IMR-90 (cell line): Measurements from ENCODE around the gene EIF4E3. TPM values are rescaled to one million over a fixed set of nuclear protein-coding genes. Genes with fewer than 3 reads are reported as not detected.

ENCODE experiments used
- ATAC-seq: fragments of 200-7000 bp; cut with Tn5 transposase; 2 replicates; pipeline ENCODE4 v1.9.1; 2020; ENCODE audit warnings: low read depth, mild to moderate bottlenecking, moderate library complexity
- BruUV-seq: library from RNA; stranded (reverse); fragments of 400-500 nt; replicated peaks from 2 replicates; lab custom pipeline; 2021; lab: Mats Ljungman, UMichigan
- CTCF ChIA-PET: fragments of 300-600 bp; formaldehyde crosslinking; extraction: SDS; loops from one replicate; lab custom pipeline; 2021; ENCODE audit warnings: antibody characterized with exemption; lab: Yijun Ruan, JAX
- POLR2A ChIA-PET: fragments of 300-600 bp; sonication (Branson Sonifier 250); formaldehyde crosslinking; loops from one replicate; lab custom pipeline; 2022; ENCODE audit warnings: antibody characterized with exemption; ENCODE audit not compliant: unreplicated experiment; lab: Charles Lee
- DNase-seq: peaks from one replicate; pipeline ENCODE4 v3.0.0; 2013
- H2AFZ ChIP-seq: replicated peaks from 2 replicates; pipeline ENCODE3; 2013; ENCODE audit warnings: low read length, mild to moderate bottlenecking; ENCODE audit not compliant: poor library complexity
- H2AK5ac ChIP-seq: 2 replicates; pipeline ENCODE4 v1.6.1; 2013; ENCODE audit warnings: low read depth, low read length, inconsistent platforms
- H2AK9ac ChIP-seq: replicated peaks from 2 replicates; pipeline ENCODE3; 2013; ENCODE audit warnings: mild to moderate bottlenecking, low read depth, low read length, moderate library complexity; ENCODE audit not compliant: poor library complexity
- H2BK120ac ChIP-seq: 2 replicates; pipeline ENCODE4 v1.6.1; 2013; ENCODE audit warnings: low read depth, low read length, inconsistent platforms
- H2BK15ac ChIP-seq: 3 replicates; pipeline ENCODE4 v1.6.1; 2013; ENCODE audit warnings: low read depth, low read length, inconsistent platforms
- H2BK20ac ChIP-seq: 2 replicates; pipeline ENCODE4 v1.6.1; 2013; ENCODE audit warnings: low read depth, mild to moderate bottlenecking, inconsistent platforms, low read length, moderate library complexity
- H2BK5ac ChIP-seq: 2 replicates; pipeline ENCODE4 v1.6.1; 2013; ENCODE audit warnings: mild to moderate bottlenecking, low read depth, low read length, inconsistent platforms; ENCODE audit not compliant: poor library complexity, severe bottlenecking
- H3K14ac ChIP-seq: replicated peaks from 2 replicates; pipeline ENCODE4 v1.6.1; 2013; ENCODE audit warnings: low read depth, low read length, inconsistent platforms
- H3K18ac ChIP-seq: 2 replicates; pipeline ENCODE4 v1.6.1; 2013; ENCODE audit warnings: low read depth, low read length, control low read depth
- H3K23ac ChIP-seq: 2 replicates; pipeline ENCODE4 v1.6.1; 2013; ENCODE audit warnings: low read depth, low read length, inconsistent platforms
- H3K27ac ChIP-seq: 2 replicates; pipeline ENCODE4 v1.5.1; 2013; ENCODE audit warnings: mild to moderate bottlenecking, control low read depth, low read length; ENCODE audit not compliant: insufficient read depth
- H3K27me3 ChIP-seq: 2 replicates; pipeline ENCODE4 v1.6.1; 2013; ENCODE audit warnings: low read length; ENCODE audit not compliant: control insufficient read depth, insufficient read depth
- H3K36me3 ChIP-seq: 2 replicates; pipeline ENCODE4 v1.6.1; 2013; ENCODE audit warnings: low read length, mixed read lengths; ENCODE audit not compliant: control insufficient read depth, insufficient read depth
- H3K4ac ChIP-seq: 2 replicates; pipeline ENCODE4 v1.6.1; 2013; ENCODE audit warnings: low read depth, low read length, inconsistent platforms
- H3K4me1 ChIP-seq: 2 replicates; pipeline ENCODE4 v1.6.1; 2013; ENCODE audit warnings: low read length, mixed read lengths; ENCODE audit not compliant: control insufficient read depth, insufficient read depth
- H3K4me2 ChIP-seq: 2 replicates; pipeline ENCODE4 v1.6.1; 2013; ENCODE audit warnings: low read depth, mild to moderate bottlenecking, control low read depth, low read length, moderate library complexity
- H3K4me3 ChIP-seq: 2 replicates; pipeline ENCODE4 v1.5.1; 2013; ENCODE audit warnings: low read depth, mild to moderate bottlenecking, control low read depth, low read length, moderate library complexity; ENCODE audit not compliant: insufficient read depth
- H3K56ac ChIP-seq: 2 replicates; pipeline ENCODE4 v1.6.1; 2013; ENCODE audit warnings: low read length, inconsistent platforms; ENCODE audit not compliant: insufficient read depth; ENCODE audit errors: extremely low read depth
- H3K79me1 ChIP-seq, 2 experiments: 2 replicates each; pipeline ENCODE4 v1.6.1; 2013; ENCODE audit warnings: low read length in 2 of 2, inconsistent platforms in 1 of 2, low read depth in 1 of 2
- H3K9ac ChIP-seq: 2 replicates; pipeline ENCODE4 v1.6.1; 2013; ENCODE audit warnings: low read depth, low read length, control low read depth
- H3K9me1 ChIP-seq: 2 replicates; pipeline ENCODE4 v1.6.1; 2013; ENCODE audit warnings: low read length, inconsistent platforms; ENCODE audit not compliant: insufficient read depth
- H3K9me3 ChIP-seq: 2 replicates; pipeline ENCODE4 v1.6.1; 2013; ENCODE audit warnings: low read length; ENCODE audit not compliant: control insufficient read depth, insufficient read depth
- H4K20me1 ChIP-seq: 2 replicates; pipeline ENCODE4 v1.6.1; 2013; ENCODE audit warnings: low read length, inconsistent platforms; ENCODE audit not compliant: insufficient read depth
- H4K5ac ChIP-seq: 2 replicates; pipeline ENCODE4 v1.6.1; 2013; ENCODE audit warnings: mild to moderate bottlenecking, low read depth, low read length, control low read depth
- H4K8ac ChIP-seq, 2 experiments: 2 replicates each; pipeline ENCODE4 v1.6.1; 2013; ENCODE audit warnings: low read depth in 2 of 2, low read length in 2 of 2, control low read depth in 1 of 2, inconsistent platforms in 1 of 2
- H4K91ac ChIP-seq: 2 replicates; pipeline ENCODE4 v1.6.1; 2013; ENCODE audit warnings: low read depth, low read length, inconsistent platforms; ENCODE audit not compliant: insufficient read depth
- NFE2L2 ChIP-seq: fragments of 150-350 bp; IDR thresholded peaks from 2 replicates; pipeline ENCODE4 v1.6.1; 2016; ENCODE audit warnings: low read depth, mild to moderate bottlenecking, low read length
- RAD21 ChIP-seq: IDR thresholded peaks from 2 replicates; pipeline ENCODE4 v1.6.1; 2012; ENCODE audit warnings: low read length, improper control_type of control experiment
- dilution Hi-C: fragments of 300-500 bp; cut with HindIII; formaldehyde crosslinking; loops from one replicate; pipeline ENCODE4 v1.14.3; 2018; ENCODE audit warnings: low sequenced_read_pairs; ENCODE audit not compliant: unreplicated experiment
- in situ Hi-C: fragments of 300-500 bp; cut with MboI; formaldehyde crosslinking; loops from 3 replicates; pipeline ENCODE4 v1.14.3; 2019; ENCODE audit warnings: low sequenced_read_pairs, inconsistent platforms, mixed read lengths
- intact Hi-C: fragments of 100-400 bp; cut with micrococcal nuclease; formaldehyde crosslinking; loops from 2 replicates; pipeline ENCODE4 v1.10.0; 2022
- polyA plus RNA-seq, 3 experiments: library from polyadenylated mRNA; depleted of rRNA; stranded (reverse); fragments of >200 nt; gene quantifications; 2 replicates each; pipeline ENCODE4 v1.2.3, GENCODE V29; 2012; ENCODE audit warnings: low replicate concordance in 1 of 3
- total RNA-seq: library from RNA; depleted of rRNA; stranded (reverse); fragments of >200 nt; gene quantifications from 2 replicates; pipeline ENCODE4 v1.2.3, GENCODE V29; 2012

EIF4E3 gene
- total and polyA plus RNA-seq, 2 of the 4 experiments (the other 2 are of a cell fraction): 0.72 to 1.1 TPM

GRCh38 chr3:71646971-71647370 is 78.2 kb downstream of the EIF4E3 start:
- Histone ChIP-seq H3K18ac (no peak overlapping the region), H3K27ac (no peak overlapping the region), H3K4me3 (no peak overlapping the region), H2BK120ac (no peak overlapping the region), H2AK5ac (no peak overlapping the region), H3K79me1 (no peaks in the 10 kb centered on the region), H3K56ac (no peak overlapping the region), H2BK5ac (no peak overlapping the region), H3K9ac (no peak overlapping the region), H4K5ac (no peak overlapping the region), H2BK20ac (no peak overlapping the region), H2AK9ac (no peak overlapping the region), H3K27me3 (peaks cover 7% of the 10 kb centered on the region; the same call in 1 of the 2 replicates), H3K4ac (no peak overlapping the region), H4K91ac (no peak overlapping the region), H3K14ac (no peak overlapping the region), H3K9me3 (no peaks in the 10 kb centered on the region), H3K36me3 (no peaks in the 10 kb centered on the region), H3K4me1 (no peaks in the 10 kb centered on the region), H2AFZ (no peak overlapping the region), H4K8ac (no peak overlapping the region), H3K23ac (no peak overlapping the region), H2BK15ac (no peak overlapping the region), H3K4me2 (no peak overlapping the region), H3K9me1 (no peaks in the 10 kb centered on the region), H4K20me1 (no peaks in the 10 kb centered on the region)
- dilution Hi-C loops (no loop called here), intact Hi-C loops (no loop called here), in situ Hi-C loops (no loop called here)
- no peak for ATAC-seq
- ChIA-PET POLR2A (no interaction called here), CTCF (interaction anchor here (0.6 to 1.2 kb wide), 2 partner anchors 9 to 930 kb away, joined by 3 to 4 read pairs; no protein-coding TSS in a partner anchor)
- no TSS peak for BruUV-seq
- no peak for DNase-seq
- no peak for TF ChIP-seq NFE2L2
- TF ChIP-seq RAD21: no peak
